SHP77 treated with DMSO at 0.1 percent for 48 hours (cell line): Measurements from ENCODE around the gene POLR3A.

ENCODE experiments used
- DNase-seq: peaks from one replicate; lab custom pipeline; 2025; lab: John Stamatoyannopoulos, UW

POLR3A gene

DNA sequence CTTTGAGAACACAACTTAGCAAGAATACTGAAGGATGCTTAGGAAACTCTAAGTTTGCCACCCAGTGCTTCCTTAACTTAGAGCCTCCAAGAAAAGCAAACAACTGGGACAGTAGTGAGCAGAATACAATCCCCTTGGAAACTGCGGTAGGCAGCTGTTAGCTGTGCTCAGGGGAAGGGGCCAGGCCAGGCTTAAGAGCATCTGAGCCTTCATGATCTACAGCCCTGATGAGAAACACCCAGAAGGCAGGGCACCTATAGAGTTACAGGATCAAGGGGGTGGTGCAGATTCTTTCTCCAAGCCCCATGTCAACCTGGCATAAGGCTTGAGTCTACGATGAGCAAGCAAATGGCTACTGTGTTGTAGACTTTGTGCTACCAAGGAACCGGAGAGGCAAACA, 51.4 kb downstream of the POLR3A start:
- no peak for DNase-seq

DNA sequence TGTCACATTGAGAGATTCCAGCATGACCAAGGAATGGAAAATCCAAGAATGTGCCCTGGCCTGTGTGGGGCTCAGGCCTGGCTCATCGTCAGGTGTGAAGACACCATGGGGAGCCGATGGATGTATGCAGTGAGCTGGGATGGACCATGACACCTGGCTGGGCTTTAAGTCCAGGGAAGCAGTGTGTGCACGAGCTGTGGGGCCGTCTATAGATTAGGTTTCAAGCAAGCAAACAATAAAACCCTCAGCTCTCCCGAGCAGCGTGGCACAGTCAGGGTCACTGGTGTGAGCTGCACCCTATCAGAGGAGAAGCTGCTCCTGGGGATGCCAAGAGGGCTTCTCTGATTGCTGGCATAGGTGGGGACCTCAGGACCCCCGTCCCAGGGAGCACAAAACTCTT, 52.3 kb downstream of the POLR3A start:
- DNase-seq: no peak

GRCh38 chr10:77975086-77975666, 54.1 kb downstream of the POLR3A start:
- DNase-seq: no peak

DNA sequence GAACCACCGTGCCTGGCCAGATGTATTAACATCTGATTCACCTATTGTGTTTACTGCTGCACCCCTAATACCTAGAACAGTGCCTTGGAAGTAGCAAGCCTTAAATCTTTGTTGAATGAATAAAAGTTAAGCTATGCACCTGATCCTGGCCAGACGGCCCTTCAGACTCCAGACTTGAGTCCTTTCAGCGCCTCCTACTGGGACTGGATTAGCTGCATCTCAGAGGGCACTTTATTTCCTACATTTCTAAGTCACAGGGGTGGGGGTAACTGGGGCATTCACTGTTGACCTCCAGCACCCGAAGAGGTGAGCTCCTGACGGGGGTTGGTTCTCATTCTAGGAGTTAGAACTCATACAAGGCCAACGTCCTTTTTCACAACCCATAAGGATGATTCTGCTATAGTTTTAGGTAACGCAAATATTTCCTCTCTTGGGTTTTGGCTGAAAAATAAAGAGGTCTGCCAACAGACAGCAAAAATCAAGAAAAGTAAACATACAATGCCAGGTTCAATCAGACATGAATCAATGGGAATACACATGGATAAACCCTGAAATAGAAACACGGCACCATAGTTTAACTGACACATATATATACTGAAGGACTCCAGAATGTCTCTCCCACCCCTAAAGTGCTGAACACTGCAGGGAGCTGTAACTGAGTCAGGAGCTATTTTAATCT, 54.8 kb downstream of the POLR3A start:
- no peak for DNase-seq

- no peak for DNase-seq
Observed at GRCh38 chr10:77973276-77973675, 56.0 kb downstream of the POLR3A start.

GRCh38 chr10:77972148-77972547, 57.2 kb downstream of the POLR3A start:
- no peak for DNase-seq

DNA sequence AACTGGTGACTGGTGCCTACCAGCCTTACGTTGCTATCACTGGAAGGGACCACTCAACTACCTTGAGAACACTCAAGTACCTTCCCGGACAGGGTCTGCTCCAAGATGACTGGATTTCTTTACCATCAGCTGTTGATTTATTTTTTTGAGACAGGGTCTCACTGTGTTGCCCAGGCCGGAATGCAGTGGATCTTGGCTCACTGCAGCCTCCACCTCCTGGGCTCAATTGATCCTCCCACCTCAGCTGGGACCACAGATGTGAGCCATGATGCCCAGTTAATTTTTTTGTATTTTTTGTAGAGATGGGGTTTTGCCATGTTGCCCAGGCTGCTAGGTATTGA, 57.5 kb downstream of the POLR3A start:
- DNase-seq: no peak

GRCh38 chr10:77970869-77971803, 58.2 kb downstream of the POLR3A start:
- DNase-seq: no peak

GRCh38 chr10:77969114-77969513, 60.2 kb downstream of the POLR3A start:
- DNase-seq: no peak

DNA sequence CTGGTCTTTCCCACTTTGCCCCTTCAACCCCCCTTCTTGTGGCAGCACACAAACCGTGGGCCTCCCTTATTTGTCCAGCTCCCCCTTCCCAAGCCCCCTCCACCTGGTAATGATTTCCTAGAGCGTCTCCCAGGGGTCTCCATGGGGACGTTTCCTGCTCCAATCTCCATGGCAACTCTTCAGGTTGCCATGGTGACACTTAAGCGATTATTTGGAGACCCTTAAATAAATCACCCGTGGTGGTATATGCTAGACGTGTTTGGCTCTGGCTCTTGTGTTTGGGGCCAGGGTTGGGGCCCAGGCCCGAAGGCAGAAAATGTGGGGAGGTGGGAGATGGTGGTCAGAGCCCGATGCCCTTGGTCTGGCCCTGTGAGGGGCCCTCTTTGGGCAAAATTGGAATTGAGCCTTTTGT, 61.7 kb downstream of the POLR3A start:
- DNase-seq: no peak

GRCh38 chr10:77965294-77965693, 64.0 kb downstream of the POLR3A start:
- DNase-seq: no peak

DNA sequence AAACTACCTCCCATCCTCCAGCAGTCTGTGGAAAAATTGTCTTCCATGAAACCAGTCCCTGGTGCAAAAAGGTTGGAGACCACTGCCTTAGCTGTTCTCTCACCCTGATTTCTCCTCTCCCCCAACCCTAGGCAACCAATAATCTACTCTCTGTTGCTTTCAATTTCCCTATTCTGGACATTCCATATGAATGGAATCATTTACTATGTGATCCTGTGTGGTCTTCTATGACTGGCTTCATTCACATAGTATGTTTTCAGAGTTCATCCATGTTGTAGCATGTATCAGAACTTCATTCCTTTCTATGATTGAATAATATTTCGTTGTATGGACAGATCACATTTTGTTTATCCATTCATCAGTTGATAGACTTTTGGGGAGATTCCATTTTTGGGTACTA, 64.5 kb downstream of the POLR3A start:
- DNase-seq: no peak

DNA sequence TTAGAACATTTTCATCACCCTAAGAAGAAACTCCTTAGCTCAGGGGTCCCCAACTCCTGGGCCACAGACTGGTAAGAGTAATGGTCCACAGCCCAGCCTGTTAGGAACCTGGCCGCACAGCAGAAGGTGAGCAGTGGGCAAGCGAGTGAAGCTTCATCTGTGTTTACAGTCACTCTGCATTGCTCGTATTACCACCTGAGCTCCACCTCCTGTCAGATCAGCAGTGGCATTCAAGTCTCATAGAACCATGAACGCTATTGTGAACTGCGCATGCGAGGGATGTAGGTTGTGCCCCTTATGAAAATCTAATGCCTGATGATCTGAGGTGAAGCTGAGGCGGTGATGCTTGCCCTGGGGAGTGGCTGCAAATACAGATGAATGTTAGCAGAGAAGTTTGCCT, 65.4 kb downstream of the POLR3A start:
- no peak for DNase-seq

GRCh38 chr10:77962350-77963146, 66.8 kb downstream of the POLR3A start:
- no peak for DNase-seq

GRCh38 chr10:77961668-77962067, 67.6 kb downstream of the POLR3A start:
- no peak for DNase-seq

DNA sequence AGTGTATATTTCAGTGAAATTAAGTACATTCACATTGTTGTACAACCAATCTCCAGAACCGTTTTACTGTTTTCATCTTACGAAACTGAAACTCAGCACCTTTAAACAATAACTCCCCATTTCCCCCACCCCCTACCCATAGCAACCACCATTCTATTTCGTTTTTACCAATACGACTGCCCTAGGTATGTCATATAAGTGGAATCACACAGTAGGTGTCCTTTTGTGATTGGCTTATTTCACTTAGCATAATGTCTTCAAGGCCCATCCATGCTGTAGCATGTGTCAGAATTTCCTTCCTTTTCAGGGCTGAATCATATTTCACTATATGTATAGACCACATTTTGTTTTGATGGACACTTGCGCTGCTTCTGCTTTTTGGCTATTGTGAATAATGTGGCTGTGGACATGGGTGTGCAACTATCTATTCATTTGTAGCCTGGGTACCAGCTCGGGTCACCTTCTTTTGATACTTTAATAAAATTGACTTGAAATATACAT, 68.4 kb downstream of the POLR3A start:
- no peak for DNase-seq

DNA sequence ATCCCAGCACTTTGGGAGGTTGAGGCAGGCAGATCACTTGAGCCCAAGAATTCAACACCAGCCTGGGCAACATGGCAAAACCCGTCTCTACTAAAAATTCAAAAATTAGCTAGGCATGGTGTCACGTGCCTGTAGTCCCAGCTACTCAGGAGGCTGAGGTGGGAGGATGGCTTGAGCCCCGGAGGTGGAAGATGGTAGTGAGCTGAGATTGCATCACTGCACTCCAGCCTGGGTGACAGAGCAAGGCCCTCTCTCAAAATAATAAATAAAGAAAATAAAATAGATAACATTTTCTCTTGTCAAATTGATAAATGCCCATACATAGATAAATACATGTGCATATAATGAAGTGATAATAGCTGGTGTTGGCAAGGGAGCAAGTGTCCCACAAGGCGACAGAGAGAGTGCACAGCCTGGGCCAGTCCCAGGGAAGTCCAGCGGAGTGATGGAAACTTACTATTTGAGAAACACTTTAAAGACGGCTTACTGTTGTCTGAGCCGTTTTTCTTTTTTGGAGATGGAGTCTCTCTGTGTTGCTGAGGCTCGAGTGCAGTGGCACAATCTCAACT, 69.3 kb downstream of the POLR3A start:
- no peak for DNase-seq

DNA sequence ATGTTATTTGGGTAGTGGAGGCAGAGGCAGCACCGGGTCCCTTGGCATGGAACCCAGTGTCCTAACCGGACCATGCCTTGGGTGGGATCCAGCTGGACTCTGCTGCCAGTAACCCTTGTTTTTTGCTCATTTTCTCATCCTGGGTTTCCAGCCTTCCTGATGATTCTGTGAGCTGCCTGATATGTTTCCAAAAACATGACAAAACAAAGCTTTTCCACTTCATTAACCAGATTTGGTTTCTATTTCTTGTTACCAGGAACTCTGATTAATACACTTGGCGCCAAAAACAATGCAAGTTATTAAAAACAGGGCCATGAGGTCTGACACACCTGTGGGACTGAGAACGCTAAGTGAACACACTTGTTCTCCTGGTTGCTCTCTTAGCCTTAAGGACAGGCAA, 69.9 kb downstream of the POLR3A start:
- DNase-seq: no peak

DNA sequence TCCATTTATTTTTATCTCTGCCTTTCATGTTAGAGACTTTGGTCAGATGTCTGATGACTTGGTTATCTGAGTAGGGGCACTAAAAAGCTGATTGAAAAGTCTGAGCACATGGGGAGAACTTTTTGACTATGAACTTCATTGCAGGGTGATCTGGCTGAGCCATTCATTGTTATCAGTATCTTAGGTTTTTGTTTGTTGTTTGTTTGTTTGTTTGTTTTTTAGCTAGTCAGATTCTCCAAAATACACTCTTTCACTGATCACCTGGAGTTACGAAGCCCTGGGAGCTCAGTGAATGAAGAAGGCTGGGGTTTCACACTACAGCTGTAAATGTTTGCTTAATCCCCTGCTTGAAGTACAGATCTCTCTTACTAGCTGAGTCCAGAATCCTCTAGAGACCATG, 74.2 kb downstream of the POLR3A start:
- DNase-seq: no peak

GRCh38 chr10:77949167-77949566, 80.1 kb downstream of the POLR3A start:
- no peak for DNase-seq

- DNase-seq: no peak
Observed at GRCh38 chr10:77946084-77946483, 83.2 kb downstream of the POLR3A start.

DNA sequence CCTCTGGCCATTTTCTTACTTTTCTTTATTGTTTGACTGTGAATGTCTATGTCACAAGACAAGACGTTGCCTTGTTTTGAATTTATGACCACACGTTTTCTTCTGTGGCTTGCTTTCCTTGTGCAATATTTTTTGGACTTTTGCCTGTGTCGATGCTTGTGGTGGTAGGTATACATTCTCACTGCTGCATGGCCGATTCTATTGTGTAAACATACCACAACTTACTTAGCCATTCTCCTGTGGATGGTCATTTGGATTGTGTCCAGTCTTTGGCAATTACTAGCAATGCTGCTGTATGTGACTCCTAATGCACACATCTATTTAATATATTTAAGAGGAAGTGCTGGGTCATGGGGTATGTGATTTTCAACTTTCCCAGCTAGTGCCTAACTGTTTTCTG, 84.8 kb downstream of the POLR3A start:
- DNase-seq: no peak
